ENCODE data around the gene TAF1C.
"Not testable (repeated sequence)": the region's sequence is repeated elsewhere in the genome, so short reads cannot be mapped to it uniquely, and the experiment has no call there.

Gene TAF1C

GRCh38 chr16:84207879-84208278 lies 21.0 kb upstream of the TAF1C start:
- no peak for DNase-seq (ENCODE audit: low spot score)

GRCh38 chr16:84207251-84207650 lies 20.4 kb upstream of the TAF1C start:
- DNase-seq (ENCODE audit: low spot score), result no peak

GRCh38 chr16:84205976-84206691 lies 19.3 kb upstream of the TAF1C start:
- DNase-seq (ENCODE audit: low spot score), result no peak

- DNase-seq (ENCODE audit: low spot score), result not testable (repeated sequence)
Observed at GRCh38 chr16:84205123-84205522, 18.3 kb upstream of the TAF1C start.

- DNase-seq (ENCODE audit: low spot score), result not testable (repeated sequence)
Observed at GRCh38 chr16:84204551-84204950, 17.7 kb upstream of the TAF1C start.

GRCh38 chr16:84199861-84200260 lies 13.0 kb upstream of the TAF1C start:
- DNase-seq (ENCODE audit: low spot score), result no peak

GRCh38 chr16:84199097-84199496 lies 12.2 kb upstream of the TAF1C start:
- no peak for DNase-seq (ENCODE audit: low spot score)

GRCh38 chr16:84198401-84198800 lies 11.5 kb upstream of the TAF1C start:
- DNase-seq (ENCODE audit: low spot score), result no peak

- DNase-seq (ENCODE audit: low spot score), result no peak
Observed at GRCh38 chr16:84197466-84198128, 10.7 kb upstream of the TAF1C start.

GRCh38 chr16:84196727-84197394 lies 10.0 kb upstream of the TAF1C start:
- no peak for DNase-seq (ENCODE audit: low spot score)

- DNase-seq (ENCODE audit: low spot score), result no peak
Observed at GRCh38 chr16:84196101-84196500, 9.2 kb upstream of the TAF1C start.

GRCh38 chr16:84195201-84196093 lies 8.6 kb upstream of the TAF1C start:
- no peak for DNase-seq (ENCODE audit: low spot score)

- no peak for DNase-seq (ENCODE audit: low spot score)
Observed at GRCh38 chr16:84194470-84195200, 7.8 kb upstream of the TAF1C start.

- no peak for DNase-seq (ENCODE audit: low spot score)
Observed at GRCh38 chr16:84194018-84194417, 7.2 kb upstream of the TAF1C start.

GRCh38 chr16:84193480-84193879 lies 6.6 kb upstream of the TAF1C start:
- DNase-seq (ENCODE audit: low spot score), result no peak

GRCh38 chr16:84191466-84191865 lies 4.6 kb upstream of the TAF1C start:
- DNase-seq (ENCODE audit: low spot score), result no peak

- DNase-seq (ENCODE audit: low spot score), result no peak
Observed at GRCh38 chr16:84190731-84191388, 4.0 kb upstream of the TAF1C start, which contains the start of gene ADAD2. Gene ADAD2, plus strand, starts transcription at chr16:84191157. Its CDS starts 74 bp downstream, at chr16:84191231.

GRCh38 chr16:84184775-84185174 lies 2.1 kb downstream of the TAF1C start:
- no peak for DNase-seq (ENCODE audit: low spot score)

- DNase-seq (ENCODE audit: low spot score), result no peak
Observed at GRCh38 chr16:84183911-84184591, 2.8 kb downstream of the TAF1C start.

- no peak for DNase-seq (ENCODE audit: low spot score)
Observed at GRCh38 chr16:84183572-84183875, 3.3 kb downstream of the TAF1C start.
